DND-41 (cell line): ENCODE measurements around the gene NDRG2.
A peak's percentile ranks its signal among the peaks of the same experiment; 100 is the strongest.

Experiments
- ATAC-seq: fragments of 200-7000 bp; cut with Tn5 transposase; 3 replicates; pipeline ENCODE4 v1.9.1; 2021; ENCODE audit warnings: low read depth; ENCODE audit not compliant: insufficient read depth
- DNase-seq: peaks from one replicate; pipeline ENCODE4 v3.0.0-alpha.2; 2020
- H2AFZ ChIP-seq: 2 replicates; pipeline ENCODE4 v1.6.0; 2012; ENCODE audit warnings: low read depth, low read length
- H3K27ac ChIP-seq: 2 replicates; pipeline ENCODE4 v1.5.1; 2012; ENCODE audit warnings: low read length, inconsistent platforms
- H3K27me3 ChIP-seq: fragments of 200-600 bp; sonication (generic); 2 replicates; pipeline ENCODE4 v1.6.0; 2012; ENCODE audit warnings: low read length, mild to moderate bottlenecking, inconsistent platforms; ENCODE audit not compliant: insufficient read depth, poor library complexity
- H3K36me3 ChIP-seq: 2 replicates; pipeline ENCODE4 v1.5.1; 2012; ENCODE audit warnings: low read length, inconsistent platforms; ENCODE audit not compliant: insufficient read depth
- H3K4me1 ChIP-seq: 2 replicates; pipeline ENCODE4 v1.5.1; 2012; ENCODE audit warnings: mild to moderate bottlenecking, low read length; ENCODE audit not compliant: insufficient read depth
- H3K4me2 ChIP-seq: 2 replicates; pipeline ENCODE4 v1.6.0; 2012; ENCODE audit warnings: mild to moderate bottlenecking, moderate library complexity, low read length, inconsistent platforms; ENCODE audit not compliant: insufficient read depth
- H3K4me3 ChIP-seq, 2 experiments: fragments of 200-600 bp in 1 of 2; shearing (Covaris generic) in 1 of 2; 2 replicates each; pipeline ENCODE4 v1.5.1; 2012 to 2016; ENCODE audit warnings: inconsistent platforms in 2 of 2, low read length in 2 of 2, mild to moderate bottlenecking in 2 of 2, low read depth in 1 of 2, moderate library complexity in 1 of 2
- H3K79me2 ChIP-seq: 2 replicates; pipeline ENCODE4 v1.6.0; 2012; ENCODE audit warnings: low read length, inconsistent platforms; ENCODE audit not compliant: insufficient read depth
- H3K9ac ChIP-seq: 2 replicates; pipeline ENCODE4 v1.6.0; 2012; ENCODE audit warnings: low read depth, mild to moderate bottlenecking, inconsistent platforms, low read length, moderate library complexity
- H3K9me3 ChIP-seq: 2 replicates; pipeline ENCODE4 v1.5.1; 2012; ENCODE audit warnings: low read length, moderate library complexity, mild to moderate bottlenecking, inconsistent platforms; ENCODE audit not compliant: insufficient read depth, severe bottlenecking
- H4K20me1 ChIP-seq: 2 replicates; pipeline ENCODE4 v1.6.0; 2012; ENCODE audit warnings: low read length; ENCODE audit not compliant: insufficient read depth
- CTCF ChIP-seq: IDR thresholded peaks from 2 replicates; pipeline ENCODE4 v1.5.1; 2012; ENCODE audit warnings: borderline replicate concordance, low read length, moderate library complexity, mild to moderate bottlenecking; ENCODE audit not compliant: poor library complexity, severe bottlenecking; ENCODE audit errors: extremely low read depth
- EZH2 ChIP-seq: IDR thresholded peaks from 3 replicates; pipeline ENCODE4 v1.6.1; 2012; ENCODE audit warnings: borderline replicate concordance, low read depth, mild to moderate bottlenecking, moderate library complexity, low read length, inconsistent platforms; ENCODE audit not compliant: severe bottlenecking

The NDRG2 gene

DNA sequence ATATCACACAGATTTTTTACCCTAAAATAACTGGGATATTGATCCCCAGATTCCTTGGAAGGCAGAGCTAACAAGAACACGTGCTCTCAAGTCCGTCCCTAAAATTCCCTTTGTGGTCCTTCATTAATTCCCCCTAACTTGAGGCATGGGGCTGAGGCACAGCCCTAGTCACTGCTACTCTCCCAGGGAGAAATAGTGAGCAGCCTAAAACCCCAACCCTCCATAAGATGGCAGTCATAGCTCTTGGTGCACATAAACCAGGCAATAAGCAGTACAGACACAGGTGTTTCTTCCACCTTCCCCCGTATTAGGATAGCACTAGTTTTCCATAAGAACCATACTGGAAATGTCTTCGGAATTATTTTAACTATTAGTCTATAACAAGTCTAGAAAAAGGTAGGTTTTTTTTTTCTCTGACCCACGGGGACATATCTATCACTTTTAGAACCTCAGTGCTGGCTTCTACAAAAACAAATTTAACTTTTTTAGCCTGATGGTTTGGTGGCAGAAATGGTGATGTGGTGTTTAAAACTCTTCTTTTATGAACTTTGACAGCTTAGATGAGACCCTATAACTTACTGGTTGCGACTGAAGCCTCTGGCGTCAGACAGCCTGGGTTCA is 42.1 kb upstream of the NDRG2 start:
- H3K9me3 ChIP-seq, result no peaks in the 10 kb centered on the region
- H3K9ac ChIP-seq, result no peak overlapping the region
- peaks cover 56% of the 10 kb centered on the region for H3K27me3 ChIP-seq
- no peak for TF ChIP-seq EZH2
- TF ChIP-seq CTCF, result peak; percentile 54
- H3K4me3 ChIP-seq, result no peak overlapping the region
- peaks cover 18% of the 10 kb centered on the region; the same call in 1 of the 2 replicates for H4K20me1 ChIP-seq
- H3K4me2 ChIP-seq, result no peak overlapping the region
- no peak overlapping the region for H3K27ac ChIP-seq
- H2AFZ ChIP-seq, result no peak overlapping the region
- ATAC-seq, result no peak
- no peak for DNase-seq
- peaks cover 19% of the 10 kb centered on the region for H3K4me1 ChIP-seq
- H3K36me3 ChIP-seq, result no peaks in the 10 kb centered on the region
- H3K79me2 ChIP-seq, result no peaks in the 10 kb centered on the region

DNA sequence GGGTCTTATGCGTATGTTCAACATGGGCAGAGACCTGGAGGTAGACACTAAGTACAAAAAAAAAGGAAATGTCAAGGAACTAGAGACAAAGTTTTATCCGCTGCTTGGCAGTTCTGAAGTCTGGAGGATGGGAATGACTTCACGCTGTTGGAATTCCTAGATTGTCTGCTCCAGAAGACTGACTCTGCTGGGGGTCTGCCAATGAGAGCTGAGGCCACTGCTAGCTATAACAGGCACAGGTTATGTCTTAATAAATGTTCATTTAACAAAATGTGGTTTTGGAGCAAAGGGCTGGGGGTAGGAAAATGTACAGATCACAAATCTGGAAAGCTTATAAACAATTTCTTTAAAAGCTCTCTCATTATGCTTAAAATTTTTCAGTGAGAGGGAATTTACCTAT is 38.6 kb upstream of the NDRG2 start:
- no peak overlapping the region for H3K27ac ChIP-seq
- H3K4me2 ChIP-seq, result no peak overlapping the region
- DNase-seq (no peak), ATAC-seq (no peak)
- H3K9me3 ChIP-seq, result no peaks in the 10 kb centered on the region
- H3K79me2 ChIP-seq, result no peaks in the 10 kb centered on the region
- no peaks in the 10 kb centered on the region for H3K4me1 ChIP-seq
- TF ChIP-seq EZH2 (no peak), CTCF (no peak)
- no peak overlapping the region for H3K9ac ChIP-seq
- H3K27me3 ChIP-seq, result peaks cover 32% of the 10 kb centered on the region
- no peak overlapping the region for H3K4me3 ChIP-seq
- H3K36me3 ChIP-seq, result no peaks in the 10 kb centered on the region
- H2AFZ ChIP-seq, result no peak overlapping the region
- no peaks in the 10 kb centered on the region for H4K20me1 ChIP-seq

- no peak overlapping the region for H3K27ac ChIP-seq
- TF ChIP-seq EZH2 (no peak), CTCF (no peak)
- H3K9ac ChIP-seq, result no peak overlapping the region
- H3K27me3 ChIP-seq, result peaks cover 24% of the 10 kb centered on the region
- H3K9me3 ChIP-seq, result no peaks in the 10 kb centered on the region
- DNase-seq (no peak), ATAC-seq (no peak)
- no peak overlapping the region for H2AFZ ChIP-seq
- H3K79me2 ChIP-seq, result no peaks in the 10 kb centered on the region
- no peaks in the 10 kb centered on the region for H4K20me1 ChIP-seq
- no peak overlapping the region for H3K4me2 ChIP-seq
- H3K4me3 ChIP-seq, result no peak overlapping the region
- H3K4me1 ChIP-seq, result no peaks in the 10 kb centered on the region
- no peaks in the 10 kb centered on the region for H3K36me3 ChIP-seq
Observed at GRCh38 chr14:21061347-21061668, 36.4 kb upstream of the NDRG2 start.
